HG03066 (cell line): ENCODE measurements around the gene HPS3.
A peak's percentile ranks its signal among the peaks of the same experiment; 100 is the strongest.

Experiments
- ATAC-seq: cut with Tn5 transposase; IDR thresholded peaks from one replicate; pipeline ENCODE4 v1.9.1; 2021; ENCODE audit warnings: low read depth; ENCODE audit not compliant: unreplicated experiment

Gene HPS3

DNA sequence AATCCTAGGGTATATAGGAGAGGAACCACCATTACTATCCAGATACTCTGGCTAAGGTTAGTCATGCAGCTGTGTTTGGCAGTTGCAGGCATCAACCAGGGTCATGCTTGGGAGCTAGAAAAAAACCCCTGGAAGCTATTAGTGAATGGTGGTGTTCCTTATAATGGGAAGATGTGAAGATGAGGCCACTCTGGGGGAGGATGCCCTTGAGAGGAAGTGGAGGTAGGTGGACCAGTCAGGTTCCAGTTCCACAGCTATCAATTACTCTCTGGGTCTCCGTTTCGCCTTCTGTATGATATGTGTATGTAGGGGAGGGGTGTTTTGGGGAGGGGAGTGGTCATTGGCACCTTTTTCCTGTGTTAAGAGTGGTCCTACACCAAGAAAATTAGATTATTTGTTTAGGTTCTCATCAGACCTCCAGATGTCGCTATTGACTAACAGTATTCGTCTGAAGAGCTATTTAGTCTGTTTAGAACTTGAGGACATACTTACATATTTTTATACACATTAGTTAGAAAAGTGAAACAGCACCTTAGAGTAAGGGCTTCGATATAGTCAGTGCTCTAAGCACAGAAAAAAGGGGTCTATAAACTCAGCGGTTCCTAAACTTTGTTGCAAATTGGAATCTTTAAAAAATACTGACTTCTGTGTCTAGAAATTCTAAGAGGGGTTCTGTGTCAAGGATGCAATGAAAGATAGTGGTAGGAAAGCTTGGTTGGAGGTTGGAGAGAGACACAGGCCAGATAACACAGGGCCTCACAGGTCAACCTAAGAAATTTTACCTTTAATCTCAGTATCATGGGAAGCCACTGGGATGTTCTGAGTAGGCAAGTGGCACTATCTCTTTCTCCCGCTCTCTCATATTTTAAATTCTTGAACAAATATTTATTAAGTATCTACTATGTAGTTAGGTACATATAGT, 9.1 kb upstream of the HPS3 start:
- ATAC-seq: no peak

DNA sequence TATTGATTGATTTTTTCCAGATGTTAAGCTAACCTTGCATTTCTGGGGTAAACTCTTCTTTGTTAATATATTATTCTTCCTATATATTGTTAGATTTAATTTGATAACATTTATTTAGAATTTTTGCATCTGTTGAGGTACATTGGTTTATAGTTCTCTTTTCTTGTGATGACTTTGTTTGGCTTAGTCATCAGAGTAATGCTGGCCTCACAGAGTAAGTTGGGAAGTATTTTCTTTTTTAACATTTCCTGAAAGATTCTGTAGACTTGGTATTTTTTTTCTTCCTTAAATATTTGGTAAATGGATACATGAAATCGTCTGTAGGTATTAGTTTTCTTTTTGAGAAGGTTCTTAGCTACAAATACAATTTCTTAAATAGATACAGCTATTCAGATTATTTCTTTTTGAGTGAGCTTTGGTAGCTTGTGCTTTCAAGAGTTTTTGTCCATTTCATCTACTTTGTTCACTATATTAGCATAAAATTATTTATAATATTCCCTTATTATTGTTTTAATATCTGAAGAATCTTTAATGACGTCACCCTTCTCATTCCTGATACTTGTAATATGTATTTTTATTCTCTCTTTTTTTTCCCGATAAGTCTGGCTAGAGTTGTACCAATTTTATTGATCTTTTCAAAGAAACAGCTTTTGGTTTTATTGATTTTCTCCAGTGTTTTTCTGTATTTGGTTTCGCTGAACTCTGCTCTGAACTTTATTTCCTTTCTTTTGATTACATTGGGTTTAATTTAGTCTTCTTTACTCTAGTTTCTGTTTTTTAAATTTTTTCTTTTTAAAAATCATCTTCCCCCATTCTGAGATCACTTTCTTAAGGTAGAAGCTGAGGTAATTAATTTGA, 6.5 kb upstream of the HPS3 start:
- ATAC-seq: no peak

DNA sequence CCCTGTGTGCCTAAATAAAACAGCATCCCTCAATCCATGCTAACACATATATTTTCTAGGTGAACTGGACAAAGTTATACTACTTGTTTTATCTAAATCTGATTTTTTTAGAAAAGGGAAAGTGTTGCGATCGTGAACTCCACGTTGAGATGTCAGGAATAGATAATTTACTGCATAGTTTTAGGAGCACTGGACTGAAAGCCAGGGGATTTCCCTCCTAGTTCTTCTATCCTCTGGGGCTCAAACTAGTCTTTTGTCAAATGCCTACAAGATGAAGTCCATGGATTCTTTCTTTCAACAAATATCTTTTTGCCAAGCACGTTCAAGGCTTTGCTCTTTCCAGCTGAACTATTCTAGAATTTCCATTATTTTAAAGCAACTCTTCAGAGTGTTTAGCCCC, 617 bp upstream of the HPS3 start:
- no peak for ATAC-seq

DNA sequence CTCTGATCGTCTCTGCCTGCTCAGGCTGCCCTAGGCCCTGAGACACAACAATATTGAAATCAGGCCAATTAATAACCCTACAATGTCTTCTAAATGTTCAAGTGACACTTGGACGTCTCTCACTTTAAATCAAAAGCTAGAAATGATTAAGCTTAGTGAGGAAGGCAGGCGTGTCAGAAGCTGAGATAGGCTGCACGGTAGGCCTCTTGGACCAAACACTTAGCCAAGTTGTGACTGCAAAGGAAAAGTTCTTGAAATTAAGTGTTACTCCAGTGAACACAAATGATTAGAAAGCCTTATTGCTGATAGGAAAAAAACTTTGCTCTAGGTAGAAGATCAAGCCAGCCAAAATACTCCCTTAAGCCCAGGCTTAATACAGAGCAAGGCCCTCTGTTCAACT, 2.2 kb downstream of the HPS3 start:
- ATAC-seq: no peak

DNA sequence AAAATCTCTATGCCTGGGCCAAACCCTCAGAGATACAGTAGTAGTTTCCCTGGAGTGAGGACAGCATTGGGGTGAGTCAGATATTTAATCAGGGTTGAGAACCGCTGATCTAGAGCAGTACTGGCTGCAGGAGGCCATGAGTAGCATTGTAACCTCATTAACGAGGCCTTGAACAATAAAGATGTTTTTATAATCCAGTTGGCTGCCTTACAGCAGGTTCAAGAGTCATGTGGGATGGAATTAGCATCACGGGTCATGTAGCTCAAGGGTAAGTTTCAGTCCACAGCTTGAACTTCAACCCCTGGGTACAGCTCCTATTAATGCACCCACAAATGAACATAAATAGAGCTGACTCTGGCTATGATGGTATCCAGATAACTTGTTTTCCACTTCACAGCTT, 5.1 kb downstream of the HPS3 start:
- ATAC-seq: no peak

DNA sequence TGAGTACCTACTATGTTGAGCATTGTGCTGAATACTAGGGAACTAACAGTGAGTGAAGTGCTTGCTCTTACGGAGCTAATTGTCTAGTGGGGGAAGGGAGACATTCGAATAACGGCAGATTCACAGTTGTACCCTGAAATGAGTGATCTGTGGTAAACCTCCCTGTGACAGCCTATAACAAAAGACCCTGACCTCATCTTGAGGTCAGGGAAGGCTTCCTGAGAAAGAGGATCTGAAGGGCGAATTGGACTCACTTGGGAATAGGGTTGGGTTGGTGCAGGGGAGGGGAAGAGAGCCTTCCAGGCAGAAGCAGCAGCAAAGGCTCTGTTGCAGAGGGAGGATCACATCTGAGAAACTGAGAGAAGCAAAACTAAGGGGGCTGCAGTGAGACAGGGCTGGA, 13.2 kb downstream of the HPS3 start:
- no peak for ATAC-seq

DNA sequence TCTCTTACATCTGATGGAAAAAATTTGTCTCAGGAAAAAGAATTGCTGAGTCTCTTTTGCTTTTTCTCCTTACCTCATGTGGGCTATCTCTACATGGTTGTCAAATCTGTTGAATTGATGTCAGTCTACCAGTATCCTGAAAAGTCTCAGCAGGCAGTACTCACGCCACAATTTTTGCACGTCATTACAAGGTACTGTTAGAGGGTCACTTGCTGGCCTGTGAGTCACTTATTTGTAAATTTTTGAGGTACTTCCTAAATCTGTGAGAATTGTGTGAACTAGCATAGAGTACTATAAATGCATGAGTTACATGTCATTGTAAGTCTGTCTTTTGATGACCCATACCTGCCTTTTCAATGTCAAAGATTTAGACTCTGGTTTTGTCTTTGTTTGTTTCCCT, 15.9 kb downstream of the HPS3 start:
- no peak for ATAC-seq

DNA sequence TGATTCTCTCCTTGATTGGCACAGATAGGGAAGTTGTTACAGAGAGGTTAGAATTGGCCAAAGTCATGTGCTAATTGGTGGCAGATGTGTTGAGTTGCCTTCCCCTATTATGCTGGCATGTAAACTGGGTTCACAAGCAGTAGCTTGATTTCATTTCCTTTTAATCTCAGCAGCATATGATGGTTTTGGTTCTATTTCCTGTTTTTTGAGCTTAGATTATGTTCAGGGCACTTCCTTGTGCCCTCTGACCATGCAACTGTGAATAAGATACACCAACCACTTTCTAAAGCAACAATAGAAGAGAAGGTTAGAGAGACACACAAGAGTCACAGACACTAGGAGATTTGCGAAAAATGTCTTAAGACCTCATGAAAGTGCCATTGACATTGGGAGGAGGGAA, 16.5 kb downstream of the HPS3 start:
- ATAC-seq: peak; percentile 77

DNA sequence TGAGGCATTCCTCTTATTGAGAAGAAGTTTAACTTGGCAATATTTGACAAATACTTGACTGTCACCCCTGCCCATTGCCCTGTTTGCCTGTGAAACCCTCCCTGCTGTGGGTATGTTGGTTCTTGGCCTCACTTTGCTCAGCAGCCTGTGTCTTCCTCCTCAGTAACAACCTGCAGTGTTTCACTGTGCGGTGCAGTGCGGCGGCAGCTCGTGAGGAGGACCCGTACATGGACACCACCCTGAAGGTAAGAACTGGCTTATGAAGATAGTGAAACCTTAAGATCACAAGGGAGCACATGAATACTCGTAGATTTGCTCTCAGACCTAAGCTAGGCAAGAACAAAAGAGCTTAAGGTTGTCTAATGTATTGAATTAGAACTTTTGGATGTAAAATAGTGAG, 21.0 kb downstream of the HPS3 start:
- no peak for ATAC-seq

DNA sequence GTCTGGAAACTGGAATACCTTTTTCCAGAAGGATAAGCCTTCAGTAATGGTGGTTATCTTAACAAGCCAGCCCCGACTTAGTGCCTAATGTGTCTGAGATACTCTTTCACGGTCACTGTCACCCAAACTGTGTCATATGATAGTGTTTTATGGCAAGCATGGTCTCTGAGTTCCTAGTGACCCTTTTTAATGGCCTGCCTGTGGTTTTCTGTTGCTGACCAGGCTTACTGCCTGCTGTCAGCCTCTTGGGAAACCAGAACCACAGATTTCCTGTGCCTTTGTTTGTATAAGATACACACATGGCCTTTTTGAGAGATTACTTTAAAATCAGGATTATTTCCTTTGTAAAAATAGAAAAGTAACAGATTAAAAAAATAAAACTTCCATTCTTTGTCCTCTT, 22.4 kb downstream of the HPS3 start:
- ATAC-seq: no peak

DNA sequence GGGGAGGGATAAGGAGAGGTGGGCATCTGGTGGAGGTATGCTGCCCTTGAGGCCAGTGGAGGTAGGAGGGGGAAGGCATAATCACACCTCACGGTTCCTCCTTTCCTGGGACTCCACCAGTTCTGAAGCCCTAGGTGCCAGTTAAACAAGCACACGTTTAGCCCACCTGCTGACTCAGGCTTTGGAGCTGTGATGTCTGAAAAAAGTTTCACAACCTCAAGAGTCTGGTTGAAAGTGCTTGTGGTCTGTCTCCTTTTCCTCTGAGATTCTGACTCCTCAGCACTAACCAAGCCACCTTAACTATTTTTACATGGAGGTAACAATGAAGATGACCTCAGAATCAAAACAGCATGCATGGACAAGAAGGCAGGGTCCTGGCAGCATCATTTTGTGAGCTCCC, 23.0 kb downstream of the HPS3 start:
- ATAC-seq: peak; percentile 92

DNA sequence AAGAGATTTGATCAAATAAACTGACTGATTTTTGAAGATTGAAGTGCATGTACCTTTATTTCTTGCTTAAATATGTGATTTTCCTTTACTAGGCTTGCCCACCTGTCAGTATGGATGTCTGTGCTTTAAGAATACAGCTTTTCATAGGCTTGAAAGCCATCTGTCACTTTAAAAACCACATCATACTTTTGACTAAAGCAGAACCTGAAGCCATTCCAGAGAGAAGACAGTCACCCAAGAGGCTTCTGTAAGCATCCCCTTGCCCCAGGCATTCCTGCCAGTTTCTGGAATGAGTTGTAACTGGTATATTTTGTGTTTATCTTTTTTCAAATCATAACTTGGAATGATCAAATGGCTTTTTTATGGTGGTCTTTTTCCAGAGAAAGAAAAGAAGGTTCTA, 24.0 kb downstream of the HPS3 start:
- ATAC-seq: no peak

DNA sequence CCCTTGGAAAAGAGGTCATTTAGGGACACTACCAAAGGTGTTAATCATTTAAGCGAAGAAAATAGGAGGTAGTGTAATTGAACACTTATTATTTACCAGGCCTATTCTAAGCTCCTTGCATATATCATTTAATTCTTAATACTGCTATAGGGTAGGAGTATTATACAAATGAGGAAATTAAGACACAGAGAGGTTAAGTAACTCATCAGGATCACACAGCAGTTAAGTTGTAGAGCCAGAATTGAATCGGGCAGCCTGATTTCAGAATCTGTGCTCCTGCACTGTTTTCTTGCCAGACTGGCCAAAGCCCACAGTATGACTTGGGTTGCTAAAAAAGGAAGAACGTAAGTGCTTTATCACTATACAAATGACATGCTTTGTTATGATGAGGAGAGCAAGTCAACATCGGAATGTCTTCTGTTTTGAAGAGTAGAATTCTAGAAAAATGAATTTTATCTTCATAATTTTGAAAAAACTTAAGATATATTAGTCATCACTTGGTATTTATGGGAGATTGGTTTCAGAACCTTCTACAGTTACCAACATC, 31.4 kb downstream of the HPS3 start:
- ATAC-seq: no peak

DNA sequence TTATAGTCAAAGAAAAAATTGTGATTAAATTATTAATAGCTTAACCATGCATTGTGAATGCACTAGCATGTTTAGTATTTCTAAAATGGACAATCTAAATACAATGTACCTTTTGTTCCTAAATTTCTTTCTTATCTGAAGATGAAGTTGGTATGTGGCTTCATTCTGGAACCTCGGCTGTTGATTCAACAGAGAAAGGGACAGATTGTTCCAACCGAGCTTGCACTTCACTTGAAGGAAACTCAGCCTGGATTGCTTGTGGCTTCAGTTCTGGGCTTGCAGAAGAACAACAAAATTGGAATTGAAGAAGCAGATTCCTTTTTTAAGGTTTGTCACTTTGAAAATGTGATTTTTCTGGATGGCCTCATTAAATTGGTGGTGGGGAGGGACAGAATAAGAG, 32.6 kb downstream of the HPS3 start:
- no peak for ATAC-seq

DNA sequence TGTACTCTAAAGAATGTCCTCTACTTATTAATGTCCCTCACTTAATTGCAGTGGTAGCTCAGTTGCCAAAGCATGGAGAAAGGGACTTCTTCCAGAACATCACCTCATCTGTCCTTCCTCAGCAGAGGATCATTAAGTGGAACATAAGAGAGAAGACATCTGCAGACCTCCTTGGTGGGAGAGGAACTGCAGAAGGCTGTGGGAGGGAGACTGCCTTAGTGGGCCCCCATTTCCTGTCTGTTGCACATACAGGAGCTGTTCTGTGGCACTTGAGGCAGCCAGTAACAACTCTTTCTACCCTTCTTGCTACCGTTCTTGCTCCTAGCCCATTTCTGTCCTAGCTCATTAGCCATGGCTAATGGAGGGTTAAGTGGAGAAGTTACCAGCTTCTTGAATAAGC, 33.6 kb downstream of the HPS3 start:
- ATAC-seq: no peak

DNA sequence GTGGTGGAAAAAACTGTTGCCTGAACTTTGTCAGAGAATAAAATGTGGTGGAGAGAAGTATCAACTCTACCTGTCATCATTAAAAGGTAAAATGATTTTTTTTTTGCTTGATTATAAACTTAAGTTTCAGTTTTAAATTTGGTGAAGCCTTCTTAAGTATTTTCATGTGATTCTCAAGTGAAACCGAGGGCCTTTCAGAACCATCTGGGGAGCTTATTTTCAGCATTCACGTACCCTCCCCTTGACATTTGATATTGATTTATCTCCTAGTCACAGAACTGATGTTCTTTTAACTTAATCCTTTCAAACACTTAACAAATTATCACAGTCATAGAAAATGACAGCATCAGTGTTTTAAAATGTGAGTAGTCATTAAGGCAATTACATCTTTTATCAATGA, 38.5 kb downstream of the HPS3 start:
- no peak for ATAC-seq

DNA sequence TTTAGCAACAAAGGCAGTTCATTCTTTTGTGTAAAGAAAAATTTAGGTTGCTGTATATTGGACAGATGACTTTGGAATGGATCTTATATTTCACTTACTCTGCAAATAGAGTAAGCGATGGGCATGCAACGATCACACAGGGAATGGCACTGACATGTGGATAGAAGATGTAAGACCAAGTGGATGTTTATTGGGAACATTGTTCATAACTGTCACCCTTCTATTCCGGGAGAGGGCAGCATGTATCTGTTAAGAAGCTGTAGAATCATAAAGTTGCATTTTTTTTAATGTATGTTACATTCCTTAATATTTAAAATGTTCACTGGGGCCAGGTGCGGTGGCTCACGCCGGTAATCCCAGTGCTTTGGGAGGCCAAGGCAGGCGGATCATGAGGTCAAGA, 41.2 kb downstream of the HPS3 start:
- ATAC-seq: no peak

DNA sequence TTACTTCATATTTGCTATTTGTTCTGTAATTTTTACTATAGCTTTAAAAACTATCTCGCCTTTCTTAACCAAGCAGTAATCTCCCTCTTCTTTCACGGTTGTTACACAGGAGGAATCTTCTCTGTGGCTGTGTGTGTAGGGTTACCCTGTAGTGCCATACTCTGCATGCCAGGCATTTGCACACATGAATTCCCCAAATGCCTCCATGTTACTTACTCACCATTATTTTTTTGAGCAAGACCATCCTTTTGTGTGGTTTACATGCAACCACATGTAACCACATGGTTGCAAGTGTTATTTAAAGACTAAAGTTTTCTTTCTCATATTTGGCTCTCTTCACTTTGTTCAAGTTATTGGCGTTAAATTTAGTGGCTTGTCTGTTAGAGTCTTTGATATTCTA, 45.5 kb downstream of the HPS3 start:
- peak; percentile 92 for ATAC-seq

DNA sequence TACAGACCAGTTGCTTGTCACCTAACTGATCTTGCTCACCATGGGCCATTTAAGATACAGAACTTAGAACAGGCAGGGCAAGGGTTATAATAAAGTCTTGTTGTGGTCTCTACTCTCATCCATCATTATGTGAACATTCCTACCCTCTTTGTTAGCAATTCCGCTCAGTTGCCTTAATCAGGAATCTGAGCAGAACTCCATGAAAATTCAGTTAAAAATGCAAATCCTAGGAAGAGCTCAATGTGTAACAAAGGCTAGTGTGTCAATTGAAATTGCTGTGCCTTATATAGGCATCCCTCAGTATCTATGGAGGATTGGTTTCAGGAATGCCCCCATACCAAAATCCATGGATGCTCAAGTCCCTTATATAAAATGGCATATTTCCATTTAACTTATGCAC, 47.7 kb downstream of the HPS3 start:
- no peak for ATAC-seq

DNA sequence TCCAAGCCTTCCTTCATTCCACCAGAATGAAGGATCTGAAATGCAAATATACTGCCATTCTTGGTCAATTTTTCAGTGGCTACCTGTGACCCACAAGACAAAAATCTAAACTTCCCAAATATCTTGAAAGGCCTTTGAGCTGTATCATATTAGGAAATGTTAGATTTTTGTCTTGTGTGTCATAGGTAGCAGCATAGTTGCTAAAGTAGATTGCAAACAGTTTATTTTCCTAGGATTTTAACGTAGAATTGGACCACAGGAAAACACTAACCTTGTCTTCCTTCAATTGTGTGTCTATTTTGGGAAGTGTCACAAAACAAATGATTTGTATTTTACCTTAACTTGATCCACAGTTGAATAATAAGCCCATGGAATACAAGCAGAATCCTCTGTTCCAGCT, 49.8 kb downstream of the HPS3 start:
- no peak for ATAC-seq

DNA sequence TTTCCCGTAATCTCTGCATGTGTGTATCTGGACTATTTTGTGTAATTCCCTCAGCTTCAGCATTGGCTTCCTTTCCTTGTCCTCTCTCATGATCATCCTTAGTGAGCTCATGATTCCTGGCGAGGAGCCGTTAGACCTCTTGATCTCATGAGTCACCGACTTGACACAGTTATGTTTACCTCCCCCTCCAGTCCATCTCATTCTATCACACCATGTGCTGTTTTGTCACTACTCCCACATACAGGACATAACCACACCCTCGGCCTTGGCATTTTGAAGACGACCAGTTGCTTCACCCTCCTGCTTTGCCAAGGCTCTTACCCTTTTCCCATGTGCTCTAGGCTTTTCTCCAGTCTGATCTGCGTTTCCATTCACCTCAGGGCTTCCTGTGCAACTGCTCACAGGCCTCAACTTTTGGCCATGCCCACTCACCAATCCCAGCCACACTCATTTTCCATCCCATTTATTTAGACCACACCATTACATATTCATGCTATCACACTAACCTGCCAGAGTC, 50.7 kb downstream of the HPS3 start:
- no peak for ATAC-seq
